GM19467 (cell line): ENCODE results near the gene AUP1.
"Not testable (repeated sequence)": the region's sequence is repeated elsewhere in the genome, so short reads cannot be mapped to it uniquely, and the experiment has no call there.

Experiments used
- ATAC-seq: cut with Tn5 transposase; IDR thresholded peaks from one replicate; pipeline ENCODE4 v1.9.1; 2021; ENCODE audit warnings: mild to moderate bottlenecking, moderate library complexity; ENCODE audit not compliant: unreplicated experiment

Gene AUP1

GRCh38 chr2:74499940-74500577 is 29.4 kb downstream of the AUP1 start:
- ATAC-seq = no peak

GRCh38 chr2:74499267-74499939 is 30.1 kb downstream of the AUP1 start, which contains the start of gene LBX2:
LBX2 (minus strand) TSS chr2:74499603; CDS start chr2:74499537, 66 bp downstream.
- no peak for ATAC-seq

- no peak for ATAC-seq
Observed at GRCh38 chr2:74498500-74499266, 30.8 kb downstream of the AUP1 start.

- no peak for ATAC-seq
Observed at GRCh38 chr2:74497777-74498499, 31.6 kb downstream of the AUP1 start.

- no peak for ATAC-seq
Observed at GRCh38 chr2:74496997-74497776, 32.3 kb downstream of the AUP1 start.

- ATAC-seq = no peak
Observed at GRCh38 chr2:74495440-74495839, 34.1 kb downstream of the AUP1 start.

- no peak for ATAC-seq
Observed at GRCh38 chr2:74493546-74493945, 36.0 kb downstream of the AUP1 start.

GRCh38 chr2:74491648-74492544 is 37.6 kb downstream of the AUP1 start:
- no peak for ATAC-seq

- no peak for ATAC-seq
Observed at GRCh38 chr2:74489906-74490305, 39.6 kb downstream of the AUP1 start.

GRCh38 chr2:74488643-74489481 is 40.6 kb downstream of the AUP1 start:
- no peak for ATAC-seq

GRCh38 chr2:74486141-74486540 is 43.4 kb downstream of the AUP1 start:
- ATAC-seq = no peak

GRCh38 chr2:74483675-74484164 is 45.8 kb downstream of the AUP1 start:
- ATAC-seq = not testable (repeated sequence)

- ATAC-seq = peak; percentile 80
Observed at GRCh38 chr2:74482801-74483674, 46.5 kb downstream of the AUP1 start, which contains the start of the genes CCDC142 and TTC31. CCDC142 (minus strand) TSS chr2:74482998; CDS start chr2:74482837, 161 bp downstream. TTC31 (plus strand) TSS chr2:74483081; CDS start chr2:74483096, 15 bp downstream.

GRCh38 chr2:74481961-74482800 is 47.3 kb downstream of the AUP1 start:
- peak; percentile 37 for ATAC-seq

- no peak for ATAC-seq
Observed at GRCh38 chr2:74481431-74481830, 48.1 kb downstream of the AUP1 start.
